ENCODE data around the gene KSR1.
A peak's percentile ranks its signal among the peaks of the same experiment; 100 is the strongest.

Gene KSR1

DNA sequence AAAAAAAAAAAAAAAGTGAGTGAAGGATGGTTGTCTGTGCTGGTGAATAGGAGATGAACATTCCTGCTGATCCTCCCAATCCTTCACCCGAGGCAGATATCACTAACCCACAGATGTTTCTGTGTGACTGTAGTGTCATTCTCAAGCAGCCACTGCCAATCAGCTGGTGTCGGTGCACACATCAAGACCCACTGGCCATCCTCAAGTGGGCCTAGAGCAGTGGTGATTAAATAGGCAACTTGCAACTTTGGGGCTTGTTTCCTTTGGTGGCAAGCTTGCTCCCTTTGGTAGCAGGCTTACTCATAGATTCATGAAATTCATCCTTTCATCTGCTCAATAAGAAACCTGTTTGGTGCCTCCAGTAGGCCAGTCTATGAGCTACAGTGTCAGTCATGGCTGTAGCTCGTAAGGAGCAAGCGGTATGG lies 123.7 kb downstream of the KSR1 start:
- no peaks in the 10 kb centered on the region for H3K36me3 ChIP-seq (ENCODE audit: control insufficient read depth, insufficient read depth, low read length, severe bottlenecking)
- no peak for DNase-seq (ENCODE audit: low read depth)
- H3K4me3 ChIP-seq (ENCODE audit: low read length): no peak overlapping the region
- no peak overlapping the region for H3K9ac ChIP-seq (ENCODE audit: low read length)
- no peaks in the 10 kb centered on the region for H3K27me3 ChIP-seq (replicated peaks; ENCODE audit: control insufficient read depth, insufficient read depth, low read length)
- H3K9me3 ChIP-seq (ENCODE audit: control insufficient read depth, low read length): no peaks in the 10 kb centered on the region
- H3K4me1 ChIP-seq (ENCODE audit: control insufficient read depth, insufficient read depth, low read length): peaks cover 28% of the 10 kb centered on the region

GRCh38 chr17:27581016-27581415 lies 124.8 kb downstream of the KSR1 start:
- H3K4me3 ChIP-seq (ENCODE audit: low read length): no peak overlapping the region
- peaks cover 38% of the 10 kb centered on the region for H3K4me1 ChIP-seq (ENCODE audit: control insufficient read depth, insufficient read depth, low read length)

GRCh38 chr17:27582696-27583095 lies 126.4 kb downstream of the KSR1 start:
- Histone ChIP-seq H3K36me3 (ENCODE audit: control insufficient read depth, insufficient read depth, low read length, severe bottlenecking) (no peaks in the 10 kb centered on the region), H3K9me3 (ENCODE audit: control insufficient read depth, low read length) (no peaks in the 10 kb centered on the region), H3K4me1 (ENCODE audit: control insufficient read depth, insufficient read depth, low read length) (peaks cover 38% of the 10 kb centered on the region), H3K4me3 (ENCODE audit: low read length) (no peak overlapping the region), H3K27me3 (replicated peaks; ENCODE audit: control insufficient read depth, insufficient read depth, low read length) (no peaks in the 10 kb centered on the region), H3K9ac (ENCODE audit: low read length) (no peak overlapping the region)
- DNase-seq (ENCODE audit: low read depth): no peak

More at GRCh38 chr17:27581016-27581415, 124.8 kb downstream of the KSR1 start:
- Histone ChIP-seq H3K36me3 (ENCODE audit: control insufficient read depth, insufficient read depth, low read length, severe bottlenecking) (no peaks in the 10 kb centered on the region), H3K27me3 (replicated peaks; ENCODE audit: control insufficient read depth, insufficient read depth, low read length) (no peaks in the 10 kb centered on the region), H3K9ac (ENCODE audit: low read length) (no peak overlapping the region), H3K9me3 (ENCODE audit: control insufficient read depth, low read length) (no peaks in the 10 kb centered on the region)
- no peak for DNase-seq (ENCODE audit: low read depth)

- no peaks in the 10 kb centered on the region for H3K27me3 ChIP-seq (replicated peaks; ENCODE audit: control insufficient read depth, insufficient read depth, low read length)
- H3K9me3 ChIP-seq (ENCODE audit: control insufficient read depth, low read length): no peaks in the 10 kb centered on the region
- DNase-seq (ENCODE audit: low read depth): no peak
- H3K4me1 ChIP-seq (ENCODE audit: control insufficient read depth, insufficient read depth, low read length): peaks cover 25% of the 10 kb centered on the region
- no peaks in the 10 kb centered on the region for H3K36me3 ChIP-seq (ENCODE audit: control insufficient read depth, insufficient read depth, low read length, severe bottlenecking)
- H3K9ac ChIP-seq (ENCODE audit: low read length): no peak overlapping the region
- no peak overlapping the region for H3K4me3 ChIP-seq (ENCODE audit: low read length)
These were observed 129.0 kb downstream of the KSR1 start for GRCh38 chr17:27585153-27585681.

DNA sequence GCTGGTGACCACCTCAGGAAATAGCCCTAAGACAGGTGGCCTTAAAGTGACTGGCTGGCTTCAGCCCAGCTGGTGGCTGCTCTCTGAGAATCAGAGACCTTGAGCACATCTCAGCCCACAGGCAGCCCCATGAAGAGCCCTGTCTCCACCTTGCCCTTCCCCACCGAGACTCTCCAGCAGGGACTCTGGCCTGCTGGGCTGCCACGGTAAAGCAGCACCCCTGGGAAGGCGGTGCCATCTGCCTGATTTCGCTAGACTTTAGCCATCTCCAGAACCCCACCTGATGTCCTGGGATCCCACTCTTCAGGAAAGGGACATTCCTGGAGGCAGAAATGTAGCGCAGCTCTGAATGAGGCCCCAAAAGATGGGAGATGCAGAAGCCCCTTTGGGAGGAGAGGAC lies 129.5 kb downstream of the KSR1 start:
- H3K36me3 ChIP-seq (ENCODE audit: control insufficient read depth, insufficient read depth, low read length, severe bottlenecking): no peaks in the 10 kb centered on the region
- DNase-seq (ENCODE audit: low read depth): no peak
- H3K4me1 ChIP-seq (ENCODE audit: control insufficient read depth, insufficient read depth, low read length): peaks cover 25% of the 10 kb centered on the region
- H3K4me3 ChIP-seq (ENCODE audit: low read length): peak overlapping the region; percentile 3
- no peak overlapping the region for H3K9ac ChIP-seq (ENCODE audit: low read length)
- no peaks in the 10 kb centered on the region for H3K9me3 ChIP-seq (ENCODE audit: control insufficient read depth, low read length)
- H3K27me3 ChIP-seq (replicated peaks; ENCODE audit: control insufficient read depth, insufficient read depth, low read length): no peaks in the 10 kb centered on the region

DNA sequence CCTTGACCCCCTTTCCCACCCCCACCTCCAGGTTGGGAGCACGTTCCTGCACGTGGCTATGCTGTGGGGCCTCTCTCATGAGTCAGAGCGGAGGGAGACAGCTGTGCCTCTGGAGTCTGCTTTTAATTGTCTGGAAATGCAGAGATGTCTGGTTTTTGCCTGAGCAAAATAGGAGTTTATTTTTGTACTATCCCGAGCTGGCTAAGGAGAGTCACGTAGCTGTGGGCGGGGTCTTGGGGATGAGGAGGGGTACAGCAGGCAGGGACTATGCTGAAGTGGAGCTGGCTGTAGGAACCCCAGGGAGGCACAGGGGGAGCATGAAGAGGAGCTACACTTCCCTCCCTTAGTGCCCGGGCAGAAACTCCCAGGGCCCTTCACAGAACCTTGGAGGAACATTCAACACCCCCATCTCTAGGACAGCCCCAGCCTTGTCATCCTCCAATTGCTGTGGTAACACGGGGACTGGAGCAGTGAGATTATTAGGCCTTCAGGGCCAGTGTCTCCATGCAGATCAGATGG lies 130.0 kb downstream of the KSR1 start:
- H3K36me3 ChIP-seq (ENCODE audit: control insufficient read depth, insufficient read depth, low read length, severe bottlenecking): no peaks in the 10 kb centered on the region
- peak overlapping the region; percentile 3 for H3K4me3 ChIP-seq (ENCODE audit: low read length)
- H3K9ac ChIP-seq (ENCODE audit: low read length): no peak overlapping the region
- peaks cover 25% of the 10 kb centered on the region for H3K4me1 ChIP-seq (ENCODE audit: control insufficient read depth, insufficient read depth, low read length)
- DNase-seq (ENCODE audit: low read depth): peak; percentile 88
- no peaks in the 10 kb centered on the region for H3K27me3 ChIP-seq (replicated peaks; ENCODE audit: control insufficient read depth, insufficient read depth, low read length)
- H3K9me3 ChIP-seq (ENCODE audit: control insufficient read depth, low read length): no peaks in the 10 kb centered on the region

DNA sequence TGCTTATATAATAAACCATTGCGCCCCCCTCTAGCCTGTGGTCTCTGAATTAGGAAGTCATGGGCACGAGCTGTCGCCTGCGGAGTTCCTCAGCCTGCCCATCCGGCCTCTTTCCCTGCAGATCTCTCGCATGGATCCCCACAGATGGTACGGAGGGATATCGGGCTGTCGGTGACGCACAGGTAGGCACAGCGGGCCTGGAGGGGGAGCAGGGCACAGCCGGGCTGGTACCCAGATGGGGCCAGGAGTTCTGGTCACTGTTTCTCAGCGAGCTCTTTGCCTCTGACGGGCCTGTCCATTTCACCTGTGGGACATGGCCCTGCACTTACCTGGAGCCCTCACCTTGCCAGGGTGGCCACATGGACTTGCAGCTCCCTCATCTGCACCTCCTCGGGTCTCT lies 132.1 kb downstream of the KSR1 start:
- no peak overlapping the region for H3K9ac ChIP-seq (ENCODE audit: low read length)
- no peaks in the 10 kb centered on the region for H3K36me3 ChIP-seq (ENCODE audit: control insufficient read depth, insufficient read depth, low read length, severe bottlenecking)
- no peaks in the 10 kb centered on the region for H3K27me3 ChIP-seq (replicated peaks; ENCODE audit: control insufficient read depth, insufficient read depth, low read length)
- H3K4me3 ChIP-seq (ENCODE audit: low read length): no peak overlapping the region
- no peak for DNase-seq (ENCODE audit: low read depth)
- no peaks in the 10 kb centered on the region for H3K9me3 ChIP-seq (ENCODE audit: control insufficient read depth, low read length)
- H3K4me1 ChIP-seq (ENCODE audit: control insufficient read depth, insufficient read depth, low read length): peaks cover 25% of the 10 kb centered on the region

DNA sequence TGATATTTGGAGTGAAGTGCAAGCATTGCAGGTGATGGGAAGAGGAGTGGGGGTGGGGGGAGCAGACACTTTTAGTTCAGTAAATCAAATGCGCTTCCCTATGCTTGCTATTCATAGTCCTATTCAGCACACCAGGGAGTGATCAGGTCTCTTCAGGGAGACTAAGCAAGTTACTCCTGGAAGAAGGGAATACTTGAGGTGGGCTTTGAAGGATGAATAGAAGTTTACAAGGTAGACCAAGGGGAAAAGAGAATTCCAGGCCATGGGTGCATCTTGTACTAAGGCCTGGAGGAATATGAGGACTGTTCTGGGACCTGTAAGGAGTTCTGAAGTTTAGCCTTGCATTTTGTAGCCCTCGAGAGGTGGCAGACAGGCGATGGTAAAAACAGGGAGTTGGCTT lies 134.6 kb downstream of the KSR1 start:
- Histone ChIP-seq H3K9ac (ENCODE audit: low read length) (no peak overlapping the region), H3K4me3 (ENCODE audit: low read length) (no peak overlapping the region), H3K4me1 (ENCODE audit: control insufficient read depth, insufficient read depth, low read length) (peaks cover 17% of the 10 kb centered on the region), H3K9me3 (ENCODE audit: control insufficient read depth, low read length) (no peaks in the 10 kb centered on the region), H3K27me3 (replicated peaks; ENCODE audit: control insufficient read depth, insufficient read depth, low read length) (no peaks in the 10 kb centered on the region), H3K36me3 (ENCODE audit: control insufficient read depth, insufficient read depth, low read length, severe bottlenecking) (no peaks in the 10 kb centered on the region)
- DNase-seq (ENCODE audit: low read depth): no peak

- Histone ChIP-seq H3K36me3 (ENCODE audit: control insufficient read depth, insufficient read depth, low read length, severe bottlenecking) (no peaks in the 10 kb centered on the region), H3K27me3 (replicated peaks; ENCODE audit: control insufficient read depth, insufficient read depth, low read length) (no peaks in the 10 kb centered on the region), H3K9me3 (ENCODE audit: control insufficient read depth, low read length) (no peaks in the 10 kb centered on the region), H3K9ac (ENCODE audit: low read length) (no peak overlapping the region), H3K4me1 (ENCODE audit: control insufficient read depth, insufficient read depth, low read length) (peaks cover 6% of the 10 kb centered on the region), H3K4me3 (ENCODE audit: low read length) (no peak overlapping the region)
- DNase-seq (ENCODE audit: low read depth): no peak
These were observed 135.7 kb downstream of the KSR1 start for GRCh38 chr17:27591986-27592385.

DNA sequence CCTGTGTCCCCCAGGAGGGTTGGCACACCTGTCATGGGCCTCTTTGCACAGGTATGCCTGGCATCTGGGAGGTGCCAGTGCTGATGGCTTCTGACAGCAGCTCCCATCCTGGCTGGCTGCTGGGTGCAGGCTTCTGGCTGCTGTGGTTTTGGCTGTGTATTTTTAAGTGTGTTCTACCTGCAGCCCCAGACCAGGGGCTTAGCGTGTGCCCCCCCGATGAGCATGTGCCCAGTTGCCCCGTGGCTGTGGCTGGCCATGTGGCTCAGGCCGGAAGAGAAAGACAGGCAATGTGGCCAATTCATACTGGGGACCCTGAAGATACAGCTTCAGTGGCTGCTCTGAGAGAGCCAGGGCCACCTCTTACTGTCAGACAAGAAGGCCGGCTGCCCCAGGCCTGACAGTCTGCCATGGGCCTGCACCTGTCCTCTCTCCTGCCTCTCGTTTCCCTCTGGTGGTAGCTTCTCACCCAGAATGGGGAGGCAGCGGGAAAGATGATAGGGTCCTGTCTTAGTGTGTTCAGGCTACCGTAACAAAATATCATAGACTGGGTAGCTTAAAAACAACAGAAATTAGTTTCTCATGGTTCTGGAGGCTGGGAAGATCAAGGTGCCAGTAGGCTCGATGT lies 137.1 kb downstream of the KSR1 start:
- Histone ChIP-seq H3K4me1 (ENCODE audit: control insufficient read depth, insufficient read depth, low read length) (no peaks in the 10 kb centered on the region), H3K4me3 (ENCODE audit: low read length) (no peak overlapping the region), H3K36me3 (ENCODE audit: control insufficient read depth, insufficient read depth, low read length, severe bottlenecking) (no peaks in the 10 kb centered on the region), H3K9me3 (ENCODE audit: control insufficient read depth, low read length) (no peaks in the 10 kb centered on the region), H3K9ac (ENCODE audit: low read length) (no peak overlapping the region), H3K27me3 (replicated peaks; ENCODE audit: control insufficient read depth, insufficient read depth, low read length) (no peaks in the 10 kb centered on the region)
- DNase-seq (ENCODE audit: low read depth): no peak

DNA sequence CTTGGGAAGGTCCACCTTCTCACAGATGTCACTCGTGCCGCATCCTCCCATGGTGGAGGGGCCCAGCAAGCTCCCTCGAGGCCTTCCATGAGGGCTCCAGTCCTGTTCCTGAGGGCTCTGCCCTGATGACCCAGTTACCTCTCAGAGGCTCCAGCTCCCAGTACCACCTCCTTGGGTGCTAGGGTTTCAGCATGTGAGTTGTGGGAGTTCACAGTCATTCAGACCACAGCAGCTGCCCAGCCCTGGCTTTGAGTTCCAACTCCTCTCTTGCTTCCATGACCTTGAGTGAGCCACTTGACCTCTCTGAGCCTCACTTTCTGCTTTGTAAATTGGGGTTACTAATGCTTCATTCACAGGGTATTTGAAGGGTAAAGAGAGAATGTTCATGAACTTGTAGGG lies 137.6 kb downstream of the KSR1 start:
- Histone ChIP-seq H3K27me3 (replicated peaks; ENCODE audit: control insufficient read depth, insufficient read depth, low read length) (no peaks in the 10 kb centered on the region), H3K9ac (ENCODE audit: low read length) (no peak overlapping the region), H3K4me1 (ENCODE audit: control insufficient read depth, insufficient read depth, low read length) (no peaks in the 10 kb centered on the region), H3K4me3 (ENCODE audit: low read length) (no peak overlapping the region), H3K9me3 (ENCODE audit: control insufficient read depth, low read length) (no peaks in the 10 kb centered on the region), H3K36me3 (ENCODE audit: control insufficient read depth, insufficient read depth, low read length, severe bottlenecking) (no peaks in the 10 kb centered on the region)
- no peak for DNase-seq (ENCODE audit: low read depth)

GRCh38 chr17:27595208-27595607 lies 139.0 kb downstream of the KSR1 start:
- Histone ChIP-seq H3K4me3 (ENCODE audit: low read length) (no peak overlapping the region), H3K4me1 (ENCODE audit: control insufficient read depth, insufficient read depth, low read length) (no peaks in the 10 kb centered on the region), H3K27me3 (replicated peaks; ENCODE audit: control insufficient read depth, insufficient read depth, low read length) (no peaks in the 10 kb centered on the region), H3K9ac (ENCODE audit: low read length) (no peak overlapping the region), H3K36me3 (ENCODE audit: control insufficient read depth, insufficient read depth, low read length, severe bottlenecking) (no peaks in the 10 kb centered on the region), H3K9me3 (ENCODE audit: control insufficient read depth, low read length) (no peaks in the 10 kb centered on the region)
- DNase-seq (ENCODE audit: low read depth): no peak

All from adipocyte (in vitro differentiated cells).